HUDEP-2 (cell line): ENCODE results near the gene RPF1.
"Not testable (repeated sequence)": the region's sequence is repeated elsewhere in the genome, so short reads cannot be mapped to it uniquely, and the experiment has no call there.

ENCODE experiments used
- DNase-seq, 76 experiments: peaks; one replicate each; lab custom pipeline; 2025; ENCODE audit not compliant: unreplicated experiment in 76 of 76; lab: John Stamatoyannopoulos, UW

Gene RPF1

DNA sequence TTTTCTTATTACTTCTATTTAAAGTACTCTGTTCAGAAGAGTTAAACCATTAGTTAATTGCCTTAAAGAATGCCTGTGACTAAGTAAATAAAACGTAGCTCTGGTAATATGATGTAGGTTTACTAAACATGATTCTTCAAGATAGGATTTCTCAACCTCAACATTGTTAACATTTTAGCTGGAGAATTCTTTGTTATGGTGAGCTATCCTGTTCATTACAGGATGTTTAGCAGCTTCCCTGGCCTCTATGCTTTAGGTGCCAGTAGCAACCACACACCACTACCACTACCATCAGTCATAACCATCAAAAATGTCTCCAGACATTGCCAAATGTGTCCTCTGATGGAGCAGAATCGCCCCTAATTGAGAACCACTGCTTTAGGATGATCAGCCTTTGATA, 10.7 kb downstream of the RPF1 start:
- no peak for DNase-seq

DNA sequence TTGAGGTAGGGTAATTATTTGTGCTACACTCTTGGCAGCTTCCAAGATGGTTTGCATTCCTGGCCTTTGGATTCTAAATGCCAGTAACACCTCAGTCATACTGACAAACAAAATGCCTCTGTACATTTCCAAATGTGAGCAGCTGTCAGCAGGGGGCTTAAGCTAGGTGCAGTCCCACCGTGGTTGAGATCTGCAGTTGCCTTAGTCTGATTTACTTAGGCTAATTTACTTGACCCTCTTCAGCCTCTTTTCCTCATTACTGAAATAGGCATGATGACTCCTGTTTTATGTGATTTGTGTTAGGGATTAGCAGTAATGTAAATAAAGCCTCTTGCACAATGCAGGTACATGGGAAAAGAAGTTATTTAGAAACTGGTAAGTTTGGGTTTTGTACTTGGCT, 13.7 kb downstream of the RPF1 start:
- no peak for DNase-seq

DNA sequence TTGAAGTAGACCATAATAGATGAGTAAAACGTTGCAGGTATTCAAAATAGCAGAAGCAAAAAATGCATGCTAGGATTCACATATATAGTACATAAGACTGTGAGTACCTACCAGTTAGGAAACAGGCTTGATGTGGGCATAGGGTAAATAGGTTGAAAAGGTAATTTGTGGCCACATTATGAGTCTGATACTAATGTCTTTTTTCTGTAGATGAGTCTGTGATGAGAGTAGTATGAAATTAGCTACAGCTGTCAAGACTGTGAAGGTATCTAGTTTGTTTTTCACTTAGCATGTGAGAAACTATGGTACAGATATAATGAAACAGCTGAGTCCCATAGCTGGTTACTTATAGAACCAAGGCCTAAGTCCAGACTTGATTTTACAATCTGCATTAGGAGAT, 14.7 kb downstream of the RPF1 start:
- DNase-seq = no peak

DNA sequence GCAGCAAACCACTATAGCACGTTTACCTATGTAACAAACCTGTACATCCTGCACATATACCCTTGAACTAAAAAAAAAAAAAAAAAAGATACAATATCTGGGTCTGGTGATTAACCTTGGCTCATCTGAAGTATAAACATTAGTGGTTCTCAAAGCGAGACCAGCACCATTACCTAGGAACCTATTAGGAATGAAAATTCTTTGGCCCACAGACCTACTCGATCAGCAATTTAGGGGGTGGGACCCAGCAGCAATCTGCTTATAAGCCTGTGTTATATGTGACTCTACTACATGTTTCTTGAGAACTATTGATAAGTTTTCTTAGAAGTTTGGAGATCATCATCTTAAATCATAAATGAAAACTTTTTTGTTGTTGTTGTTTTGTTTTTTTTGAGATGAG, 17.4 kb downstream of the RPF1 start:
- DNase-seq = no peak

DNA sequence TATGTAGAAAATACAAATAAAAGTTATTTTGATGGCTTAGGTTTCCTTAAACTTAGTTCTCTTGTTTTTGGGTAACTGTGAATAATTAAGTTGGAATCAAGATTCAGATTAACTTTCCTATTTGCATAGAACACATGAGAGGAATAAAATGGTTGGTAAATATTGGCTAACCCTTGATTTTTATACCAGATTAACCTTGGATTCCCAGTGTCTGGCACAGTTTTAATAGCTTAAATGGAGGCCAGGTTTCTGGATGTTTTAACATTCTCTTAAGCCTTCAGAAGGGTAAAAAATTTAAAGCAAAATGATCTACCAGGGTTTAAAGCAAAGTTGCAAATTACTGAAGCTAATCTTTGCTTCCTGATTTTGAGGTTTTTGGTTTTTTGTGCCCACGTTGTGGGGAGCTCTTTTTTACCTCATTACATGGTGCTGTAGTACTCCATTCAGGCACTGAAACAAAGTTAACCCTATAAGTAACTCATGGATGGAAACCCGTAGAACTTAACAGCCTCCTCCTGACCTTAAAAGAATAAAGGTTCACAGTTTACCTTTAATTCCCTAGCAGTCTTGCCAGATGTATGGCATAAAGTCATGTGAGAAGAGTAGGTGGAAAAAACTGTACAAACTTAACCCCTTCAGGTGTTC, 18.7 kb downstream of the RPF1 start:
- DNase-seq = no peak

DNA sequence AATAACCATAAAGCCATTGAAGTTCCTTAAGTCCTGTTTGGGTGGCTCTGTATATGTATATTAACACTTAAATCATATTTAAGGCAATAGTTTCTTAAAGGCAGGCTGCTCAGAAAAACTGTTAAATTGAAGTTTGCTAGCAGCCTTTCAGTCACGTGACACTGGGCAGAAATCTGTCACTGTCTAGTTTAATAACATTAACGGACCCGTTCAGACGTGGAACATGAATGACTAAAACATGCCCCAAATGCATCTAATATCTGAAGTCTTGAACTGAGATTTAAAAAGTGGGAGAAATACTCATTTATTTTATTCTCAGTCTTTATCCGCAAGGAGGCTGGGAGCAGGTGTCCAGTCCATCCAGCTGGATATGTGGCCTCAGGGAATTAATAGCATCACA, 23.9 kb downstream of the RPF1 start:
- no peak for DNase-seq

DNA sequence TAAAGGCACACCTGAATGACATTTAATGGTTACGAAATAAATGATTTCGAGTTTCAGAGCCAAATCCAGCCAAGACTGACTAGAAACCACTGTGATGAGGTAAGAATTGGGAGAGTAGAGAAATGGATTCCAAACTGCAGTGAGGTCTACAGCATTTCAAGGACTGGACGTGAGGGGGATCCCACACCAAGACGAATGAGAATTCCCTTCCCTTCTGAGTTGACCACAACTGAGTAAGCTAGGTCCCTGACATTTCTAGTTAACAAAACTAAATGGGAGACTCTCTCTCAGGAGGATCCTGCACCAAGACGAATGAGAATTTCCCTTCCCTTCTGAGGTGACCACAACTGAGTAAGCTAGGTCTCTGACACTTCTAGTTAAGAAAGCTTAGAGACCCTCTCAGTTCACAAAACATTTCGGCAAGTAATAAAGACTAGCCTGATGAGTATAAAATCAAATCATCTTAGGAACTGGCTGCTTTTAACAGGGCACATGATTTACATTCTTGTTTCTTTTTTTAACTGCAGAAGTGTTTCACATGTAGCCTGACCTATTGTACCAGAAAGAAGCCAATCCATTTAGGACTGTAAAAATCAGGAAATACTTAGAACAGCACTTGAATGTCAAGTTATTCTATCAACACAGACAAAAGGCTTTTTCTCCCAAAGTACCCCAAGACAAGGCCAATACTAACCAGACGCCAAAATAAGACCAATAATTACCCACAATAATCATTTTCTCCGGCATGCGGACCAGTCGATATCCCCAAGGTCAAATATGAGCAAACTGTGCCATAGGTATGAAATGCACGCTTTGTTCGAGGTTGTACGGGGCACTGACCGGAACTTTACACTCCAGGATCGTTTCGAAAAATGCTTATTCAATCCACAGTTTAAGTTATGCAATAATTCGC, 25.8 kb downstream of the RPF1 start:
- peak in 4 of 76 experiments; percentile 6 to 29 (median 15) for DNase-seq

DNA sequence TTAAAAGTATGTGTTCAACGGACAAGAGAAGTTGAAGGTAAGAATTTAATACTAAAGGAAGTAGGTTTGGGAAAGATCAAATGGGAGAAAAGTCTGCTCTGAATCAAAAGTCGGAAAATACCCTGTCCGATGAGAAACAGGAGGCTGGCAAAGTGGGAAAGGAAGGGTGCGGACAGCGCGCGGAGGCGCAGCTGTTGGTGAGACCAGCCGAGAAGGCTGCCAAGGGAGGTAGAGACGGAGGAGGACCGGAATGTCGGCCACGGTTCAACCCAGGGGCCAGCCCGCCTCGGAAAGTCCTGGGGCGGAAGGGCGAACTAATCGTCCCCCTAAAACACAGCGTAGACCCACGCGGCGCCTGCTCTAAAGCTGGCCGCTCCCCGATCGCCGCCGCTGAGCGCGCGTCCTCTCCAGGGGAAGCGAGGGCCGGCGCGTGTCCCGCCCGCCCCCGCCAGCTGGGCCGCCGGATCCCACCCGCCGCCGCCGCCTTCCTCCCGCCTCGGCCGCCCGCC, 26.5 kb downstream of the RPF1 start:
- DNase-seq = peak in 35 of 76 experiments; percentile 18 to 82 (median 52)

DNA sequence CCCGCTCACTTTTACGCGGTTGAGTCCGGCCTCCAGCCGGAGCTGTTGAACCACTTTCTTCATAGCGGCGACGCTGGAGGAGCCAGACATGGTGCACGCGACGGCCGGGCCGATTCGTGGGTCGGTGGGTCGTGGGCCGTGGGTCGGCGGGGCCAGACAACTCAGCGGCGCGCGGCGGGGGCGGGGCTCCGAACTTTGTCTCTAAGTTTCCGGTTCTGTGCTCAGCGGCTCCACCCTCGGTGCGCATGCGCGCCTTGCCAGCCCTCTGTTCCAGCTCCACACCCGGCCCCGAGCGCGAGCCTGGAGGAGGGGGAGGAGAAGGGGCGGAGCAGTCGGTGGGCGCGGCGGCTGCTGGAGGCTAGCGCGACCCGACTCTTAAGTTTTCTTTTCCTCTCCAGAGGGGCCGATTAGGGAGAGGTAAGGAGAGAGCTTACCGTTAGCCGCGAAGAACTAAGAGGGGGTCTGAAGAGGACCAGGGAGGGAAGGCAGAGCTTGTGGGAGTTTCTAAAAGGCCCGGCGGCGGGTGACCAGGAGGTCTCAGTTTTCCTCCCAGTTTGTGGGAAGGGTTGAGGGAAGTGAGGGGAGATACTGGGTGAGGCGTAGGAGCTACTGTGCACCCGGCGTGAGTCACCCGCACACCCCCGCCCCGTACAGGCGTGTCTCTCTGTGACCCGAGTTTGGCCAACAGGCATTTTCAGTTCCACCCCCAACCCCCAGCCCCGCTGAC, 27.1 kb downstream of the RPF1 start, which contains the start of the genes GNG5 and SPATA1:
Gene GNG5 (minus strand): TSS at position 580 of the 727 bp plus-strand sequence. CDS start 490 bp downstream, at position 90.
Gene SPATA1 (plus strand): TSS at position 385 of the 727 bp plus-strand sequence. CDS start 9,974 bp downstream, outside the sequence.
- DNase-seq = peak; percentile 44 to 97 (median 95)

DNA sequence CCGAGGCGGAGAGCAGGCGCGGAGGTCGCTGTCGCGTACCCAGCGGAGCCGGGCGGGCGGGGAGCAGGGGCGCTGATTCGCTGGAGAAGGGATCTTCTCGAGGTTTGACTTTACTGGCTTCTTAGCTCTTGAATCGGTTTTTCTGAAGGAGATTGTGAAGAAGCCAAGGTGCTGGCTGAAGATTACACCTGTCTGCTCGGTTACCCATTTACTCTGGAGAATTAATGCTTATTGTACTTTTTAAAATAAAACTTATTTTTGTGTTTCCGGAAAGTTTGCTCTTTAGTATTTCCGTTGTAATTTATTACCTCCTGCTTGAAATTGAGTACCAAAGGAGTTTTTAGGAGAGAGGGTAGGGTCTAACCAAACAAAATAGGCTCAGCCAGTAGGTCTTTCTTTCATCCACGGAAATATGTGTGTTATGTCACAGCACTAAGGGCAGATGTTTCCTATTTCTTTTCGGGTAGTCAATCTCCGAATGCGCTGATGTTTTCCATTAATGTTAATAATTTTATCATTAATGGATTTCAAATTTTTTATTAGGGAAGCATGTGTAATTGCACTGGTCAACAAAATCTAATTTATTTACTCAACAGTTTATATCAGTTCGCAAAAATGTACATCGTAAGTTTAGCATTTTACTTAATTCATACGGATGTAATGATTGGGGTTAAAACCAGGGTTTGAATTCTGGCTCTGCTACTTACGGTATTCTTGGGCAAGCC, 27.8 kb downstream of the RPF1 start:
- no peak for DNase-seq

DNA sequence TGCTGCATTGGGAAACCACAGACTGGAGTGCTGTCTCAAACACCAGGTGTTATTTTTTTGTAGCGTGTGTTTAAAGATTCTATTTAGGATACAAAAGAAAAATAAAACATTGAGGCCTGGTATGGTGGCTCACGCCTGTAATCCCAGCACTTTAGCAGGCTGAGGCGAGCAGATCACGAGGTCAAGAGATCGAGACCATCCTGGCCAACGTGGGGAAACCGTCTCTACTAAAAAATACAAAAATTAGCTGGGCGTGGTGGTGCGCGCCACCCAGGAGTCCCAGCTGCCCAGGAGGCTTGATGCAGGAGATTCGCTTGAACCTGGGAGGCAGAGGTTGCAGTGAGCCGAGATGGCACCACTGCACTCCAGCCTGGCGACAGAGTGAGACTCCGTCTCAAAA, 28.8 kb downstream of the RPF1 start:
- DNase-seq = not testable (repeated sequence)

DNA sequence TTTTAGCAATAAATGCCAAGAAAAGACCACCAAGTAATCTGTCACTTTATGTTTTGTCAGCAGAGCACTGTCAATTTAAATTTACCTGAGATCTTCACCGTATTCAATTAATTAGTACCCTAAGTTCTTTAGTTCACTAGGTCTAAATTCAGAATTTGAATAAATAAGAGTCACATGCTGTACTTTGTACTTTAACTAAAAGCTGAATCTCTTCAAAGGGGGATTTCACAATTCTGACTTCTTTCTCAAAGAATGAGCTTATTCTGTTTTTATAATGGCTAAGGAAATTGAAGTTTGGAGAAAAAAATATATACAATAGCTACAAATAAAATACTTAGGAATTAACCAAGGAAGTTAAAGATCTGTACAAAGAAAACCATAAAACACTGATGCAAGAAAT, 29.4 kb downstream of the RPF1 start:
- no peak for DNase-seq

DNA sequence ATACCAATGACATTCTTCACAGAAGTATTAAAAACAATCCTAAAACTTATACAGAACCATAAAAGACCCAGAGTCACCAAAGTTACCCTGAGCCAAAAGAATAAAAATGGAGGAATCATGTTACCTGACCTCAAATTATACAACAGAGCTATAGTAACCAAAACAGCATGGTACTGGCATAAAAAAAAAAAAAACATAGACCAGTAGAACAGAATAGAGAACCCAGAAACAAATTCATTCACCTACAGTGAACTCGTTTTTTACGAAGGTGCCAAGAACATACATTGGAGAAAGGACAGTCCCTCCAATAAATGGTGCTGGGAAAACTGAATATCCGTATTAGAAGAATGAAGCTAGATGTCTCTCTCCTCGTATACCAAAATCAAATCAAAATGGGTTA, 30.0 kb downstream of the RPF1 start:
- no peak for DNase-seq

DNA sequence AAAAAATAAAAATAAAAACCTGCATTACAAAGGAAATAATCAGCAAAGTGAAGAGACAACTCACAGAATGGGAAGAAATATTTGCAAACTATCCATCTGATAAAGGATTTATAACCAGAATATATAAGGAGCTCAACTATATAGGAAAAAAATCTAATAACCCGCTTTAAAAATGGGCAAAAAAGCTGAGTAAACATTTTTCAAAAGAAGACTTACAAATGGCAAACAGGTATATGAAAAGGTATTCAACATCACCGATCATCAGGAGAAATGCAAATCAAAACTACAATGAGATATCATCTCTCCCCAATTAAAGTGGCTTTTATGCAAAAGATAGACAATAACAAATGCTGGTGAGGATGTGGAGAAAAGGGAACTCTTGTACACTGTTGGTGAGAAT, 31.1 kb downstream of the RPF1 start:
- no peak for DNase-seq

DNA sequence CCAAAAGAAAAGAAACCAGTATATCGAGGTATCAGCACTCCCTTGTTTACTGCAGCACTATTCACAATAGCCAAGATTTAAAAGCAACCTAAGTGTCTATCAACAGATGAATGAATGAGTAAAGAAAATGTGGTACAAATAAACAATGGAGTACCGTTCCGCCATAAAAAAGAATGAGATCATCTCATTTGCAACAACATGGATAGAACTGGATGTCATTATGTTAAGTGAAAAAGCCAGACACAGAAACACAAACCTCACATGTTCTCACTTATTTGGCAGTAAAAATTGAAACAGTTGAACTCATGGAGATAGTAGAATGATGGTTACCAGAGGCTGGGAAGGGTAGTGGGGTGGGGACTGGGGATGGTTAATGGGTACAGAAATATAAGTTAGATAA, 31.6 kb downstream of the RPF1 start:
- DNase-seq = no peak

DNA sequence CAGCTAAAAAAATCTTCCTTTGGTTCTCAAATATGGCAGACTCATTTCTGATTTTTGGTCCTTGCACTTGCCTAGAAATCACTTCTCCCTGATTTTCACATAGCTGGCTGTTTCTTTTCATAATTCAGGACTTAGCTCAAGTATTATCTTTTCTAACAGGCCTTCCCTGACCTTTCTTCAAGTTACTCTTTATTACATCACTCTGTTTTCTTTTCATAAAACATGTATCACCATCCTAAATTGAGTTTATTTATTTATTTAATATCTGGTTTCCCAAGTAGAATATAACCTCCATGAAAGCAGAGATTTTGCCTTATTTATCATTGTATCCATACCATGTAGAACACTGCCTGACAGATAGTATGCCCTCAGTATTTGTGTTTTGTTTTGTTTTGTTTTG, 45.5 kb downstream of the RPF1 start:
- no peak for DNase-seq

DNA sequence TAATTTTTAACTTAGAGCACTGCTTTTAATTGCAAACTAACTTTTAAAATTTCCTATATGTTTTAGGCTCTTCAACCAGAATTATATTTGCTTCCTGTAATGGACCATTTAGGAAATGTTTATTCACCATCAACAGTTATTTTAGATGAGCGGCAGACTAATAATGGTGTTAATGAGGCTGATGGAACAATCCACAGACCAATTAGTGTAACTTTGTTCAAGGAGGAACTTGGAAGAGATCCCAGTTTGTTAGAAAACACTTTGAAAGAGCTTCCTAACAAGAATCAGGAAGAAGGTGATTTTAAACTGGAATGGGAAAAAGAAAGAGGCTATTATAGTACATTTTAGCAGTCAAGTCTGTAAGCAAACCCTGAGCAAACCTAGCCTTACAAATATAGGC, 46.7 kb downstream of the RPF1 start:
- no peak for DNase-seq

DNA sequence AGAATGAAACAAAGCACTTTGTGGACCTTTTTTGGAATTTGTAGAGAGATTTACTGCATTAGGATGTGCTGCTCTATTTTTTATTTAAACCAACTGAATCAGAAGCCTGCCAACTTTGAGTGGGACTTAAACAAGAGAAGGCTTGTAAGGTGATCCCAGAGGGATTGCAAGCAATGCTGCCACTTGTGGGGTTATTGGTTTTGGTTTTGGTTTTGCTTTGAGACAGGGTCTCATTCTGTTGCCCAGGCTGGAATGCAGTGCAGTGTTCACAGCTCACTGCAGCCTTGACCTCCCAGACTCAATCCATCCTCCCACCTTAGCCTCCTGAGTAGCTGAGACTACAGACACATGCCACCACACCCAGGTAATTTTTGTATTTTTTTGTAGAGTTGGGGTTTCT, 59.5 kb downstream of the RPF1 start:
- no peak for DNase-seq

DNA sequence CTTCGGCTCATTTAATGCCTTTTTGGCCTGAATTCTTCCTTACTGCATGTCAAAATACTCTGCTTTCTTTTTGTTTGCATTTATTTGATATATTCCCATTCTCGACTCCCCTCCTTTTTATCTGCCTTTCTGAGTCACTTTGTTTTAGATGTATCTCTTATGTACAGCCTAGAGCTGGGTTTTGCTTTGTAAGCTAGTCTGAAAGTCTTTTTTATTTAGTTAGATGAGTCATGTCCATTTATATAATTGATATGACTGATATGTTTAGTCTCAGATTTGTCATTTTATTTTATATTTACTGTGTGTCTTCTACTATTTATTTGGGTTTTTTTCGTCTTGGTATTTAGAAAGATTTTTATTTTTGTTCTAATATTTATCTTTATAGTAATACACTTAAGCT, 60.9 kb downstream of the RPF1 start:
- DNase-seq = peak in 1 of 76 experiments; percentile 6

DNA sequence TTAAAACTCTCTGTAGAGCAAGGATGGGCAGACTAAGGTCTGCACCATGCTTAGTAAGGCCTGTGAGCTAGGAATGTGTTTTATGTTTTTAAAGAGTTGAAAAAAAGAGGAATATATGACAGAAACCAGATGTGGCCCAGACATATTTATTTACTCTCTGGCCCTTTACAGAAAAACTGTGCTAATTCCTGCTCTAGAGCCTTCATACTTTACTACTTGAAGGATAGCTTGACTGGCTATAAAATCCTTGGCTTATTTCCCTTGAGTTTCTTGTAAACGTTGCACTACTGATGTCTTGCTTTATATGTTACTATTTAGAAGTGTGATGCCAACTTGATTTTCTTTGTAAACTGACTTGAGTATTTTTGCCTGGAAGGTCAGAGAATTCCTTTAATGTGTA, 61.7 kb downstream of the RPF1 start:
- DNase-seq = no peak
